HG03196 (cell line): ENCODE data around the gene CCDC30.

ENCODE experiments used
- ATAC-seq: cut with Tn5 transposase; IDR thresholded peaks from one replicate; pipeline ENCODE4 v1.9.1; 2021; ENCODE audit not compliant: unreplicated experiment

Gene CCDC30

GRCh38 chr1:42462828-42463763 is at the start of gene CCDC30:
Gene CCDC30 (plus strand): TSS chr1:42463286. CDS start chr1:42480552, 17,266 bp downstream.
- peak; percentile 98 for ATAC-seq

DNA sequence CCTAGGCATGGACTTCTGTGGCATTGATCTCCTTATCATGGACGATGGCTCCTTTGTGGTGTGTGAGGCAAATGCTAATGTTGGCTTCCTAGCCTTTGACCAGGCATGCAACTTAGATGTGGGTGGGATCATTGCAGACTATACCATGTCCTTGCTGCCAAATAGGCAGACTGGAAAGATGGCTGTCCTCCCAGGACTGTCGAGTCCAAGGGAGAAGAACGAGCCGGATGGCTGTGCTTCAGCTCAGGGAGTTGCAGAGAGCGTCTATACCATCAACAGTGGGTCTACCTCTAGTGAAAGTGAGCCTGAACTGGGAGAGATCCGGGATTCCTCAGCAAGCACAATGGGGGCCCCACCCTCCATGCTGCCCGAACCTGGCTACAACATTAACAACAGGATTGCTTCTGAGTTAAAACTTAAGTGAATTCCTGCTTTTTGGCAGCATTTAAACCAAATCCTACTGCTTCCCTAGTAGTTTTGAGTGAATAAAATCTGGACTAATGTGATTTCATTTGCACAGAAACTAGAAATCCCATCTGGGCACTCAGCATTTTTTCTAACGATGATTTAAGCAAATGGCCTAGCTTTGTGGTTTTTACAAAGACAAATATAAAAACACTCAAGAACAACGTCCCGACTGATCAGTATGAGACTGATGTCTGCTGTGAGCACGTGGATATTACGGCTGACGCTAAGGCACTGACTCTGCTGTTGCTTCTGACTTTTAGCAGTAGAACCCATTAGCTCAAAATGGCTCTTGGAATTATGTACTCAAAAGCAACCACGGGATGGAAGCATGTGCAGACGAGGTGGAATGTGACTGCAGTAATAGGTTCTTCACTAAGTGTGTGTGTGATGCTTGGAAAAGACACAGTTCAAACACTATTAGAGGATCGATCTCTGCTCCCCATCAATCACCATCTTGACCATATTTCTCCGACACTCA is 48.3 kb upstream of the CCDC30 start:
- no peak for ATAC-seq

GRCh38 chr1:42417166-42417565 is 45.9 kb upstream of the CCDC30 start:
- ATAC-seq: no peak

DNA sequence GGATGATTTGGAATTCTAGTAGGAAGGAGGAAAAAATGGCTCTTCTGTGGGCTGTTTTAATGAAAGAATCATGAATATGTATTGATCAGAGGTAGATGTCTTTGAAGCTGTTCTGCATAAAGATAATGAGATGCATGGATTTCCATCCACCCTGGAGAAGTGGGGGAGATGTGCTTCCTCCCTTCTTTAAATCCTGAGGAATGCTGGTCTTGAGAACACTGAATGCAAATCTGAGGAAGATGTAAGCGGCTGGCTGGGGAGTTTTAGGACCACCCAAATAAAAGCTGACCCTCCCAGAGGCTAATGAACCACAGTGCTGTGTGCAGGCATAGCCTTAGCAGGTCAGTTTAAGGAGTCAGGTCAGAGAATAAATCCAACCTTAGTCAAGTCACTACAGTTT is 44.6 kb upstream of the CCDC30 start:
- ATAC-seq: no peak

DNA sequence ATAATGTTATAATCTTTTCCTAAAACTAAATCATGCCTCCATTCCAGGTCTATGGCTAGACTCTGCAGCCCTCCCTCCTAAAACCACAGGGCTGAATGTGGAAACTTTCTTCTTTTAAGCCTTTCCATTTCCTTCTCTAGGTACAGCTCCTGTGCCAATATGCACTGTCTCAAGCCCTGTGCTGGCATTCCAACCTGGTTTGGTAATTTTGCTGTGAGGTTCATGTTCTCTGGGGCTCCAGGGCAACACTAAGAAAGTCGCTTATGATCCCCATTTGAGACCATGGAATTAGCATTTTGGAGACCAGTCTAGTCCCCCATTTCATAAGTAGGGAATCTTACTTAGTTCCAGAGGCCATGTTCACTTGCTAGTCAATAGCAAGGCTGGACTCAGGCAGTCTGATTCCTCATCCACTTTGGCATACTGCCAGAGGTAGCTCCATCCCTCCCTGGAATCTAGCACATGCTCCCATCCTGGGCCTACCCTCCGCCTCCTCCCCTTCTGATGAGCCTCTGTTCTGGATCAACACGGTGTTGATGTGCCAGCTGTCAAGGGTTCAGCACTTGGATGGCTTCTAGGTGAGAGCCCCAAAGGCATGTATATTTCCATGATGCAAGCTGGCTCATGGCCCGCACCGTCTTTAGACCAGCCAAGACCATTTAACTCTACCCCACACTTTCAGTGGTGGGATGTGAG is 43.8 kb upstream of the CCDC30 start:
- no peak for ATAC-seq

DNA sequence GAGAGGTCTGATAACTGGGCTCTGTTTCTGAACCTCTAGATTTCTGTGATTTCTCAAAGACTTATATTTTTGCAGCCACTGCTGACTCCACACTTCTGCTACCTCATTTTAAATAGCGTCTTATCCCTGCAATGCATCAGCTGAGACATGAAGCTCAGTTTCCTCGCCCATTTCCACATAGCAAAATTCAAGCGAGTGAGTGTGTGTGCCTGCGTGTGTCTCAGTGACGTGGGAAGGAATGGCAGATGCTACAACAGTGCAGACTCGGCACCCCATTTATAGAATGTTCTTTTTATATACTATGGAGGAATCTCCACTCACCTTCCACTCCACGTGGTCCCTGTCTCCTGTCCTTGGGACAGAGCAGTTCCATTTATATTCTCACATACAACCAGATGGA is 43.0 kb upstream of the CCDC30 start:
- ATAC-seq: no peak

DNA sequence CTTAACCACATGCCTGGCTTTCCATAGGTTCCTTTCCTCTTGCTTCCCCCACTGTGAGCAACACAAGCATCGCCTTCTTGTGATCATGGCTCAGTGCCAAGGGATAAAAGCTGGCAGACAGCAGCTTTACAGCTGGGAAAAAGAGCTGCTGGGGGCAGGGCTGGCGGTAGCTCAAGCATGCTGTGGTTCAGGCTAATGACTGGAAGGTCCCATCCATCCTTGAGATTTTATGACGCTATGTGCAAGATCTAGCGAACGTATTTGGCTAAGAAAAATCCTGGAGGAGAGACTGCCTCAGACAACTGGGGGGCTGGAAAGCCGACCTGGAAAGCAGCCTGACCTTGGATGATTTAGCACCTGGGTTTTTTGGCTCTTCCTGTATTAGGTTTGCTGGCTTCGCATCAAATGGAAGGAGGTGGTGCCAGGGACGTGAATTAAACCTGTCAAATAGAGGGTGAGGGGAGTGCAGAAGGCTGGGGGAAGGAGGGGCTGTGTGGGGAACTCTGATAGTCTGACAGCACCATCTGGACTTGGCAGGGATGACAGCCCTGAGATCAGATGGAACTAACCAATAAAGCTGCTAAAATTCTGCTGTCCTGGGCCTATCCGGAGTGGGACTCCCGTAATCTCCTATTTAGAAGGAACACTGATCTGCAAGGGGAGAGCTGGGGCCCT is 42.0 kb upstream of the CCDC30 start:
- ATAC-seq: no peak

DNA sequence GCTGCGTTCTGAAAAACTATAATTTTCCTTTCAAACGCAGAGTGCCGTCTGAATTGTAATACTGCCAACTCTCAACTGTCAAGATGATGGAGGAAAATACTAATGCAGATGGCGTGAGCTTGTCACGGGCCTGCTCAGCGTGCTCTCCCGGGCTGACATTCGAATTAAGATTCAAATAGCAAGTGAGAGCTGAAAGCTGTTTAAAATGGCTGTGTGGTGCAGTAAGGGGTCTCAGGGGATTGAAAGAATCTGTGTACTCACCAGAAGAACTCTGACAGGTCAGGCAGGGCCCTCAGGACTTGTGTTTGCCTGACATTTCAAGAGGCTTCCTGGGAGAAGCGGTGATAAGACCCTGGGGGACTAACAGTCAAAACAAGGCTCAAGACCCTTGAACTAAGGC is 40.3 kb upstream of the CCDC30 start:
- ATAC-seq: no peak

- no peak for ATAC-seq
Measured at GRCh38 chr1:42423681-42424080, 39.4 kb upstream of the CCDC30 start.

GRCh38 chr1:42424201-42424600 is 38.9 kb upstream of the CCDC30 start:
- no peak for ATAC-seq

GRCh38 chr1:42427240-42427639 is 35.8 kb upstream of the CCDC30 start:
- ATAC-seq: no peak

GRCh38 chr1:42429603-42430002 is 33.5 kb upstream of the CCDC30 start:
- ATAC-seq: no peak

GRCh38 chr1:42430286-42431135 is 32.6 kb upstream of the CCDC30 start:
- ATAC-seq: no peak

DNA sequence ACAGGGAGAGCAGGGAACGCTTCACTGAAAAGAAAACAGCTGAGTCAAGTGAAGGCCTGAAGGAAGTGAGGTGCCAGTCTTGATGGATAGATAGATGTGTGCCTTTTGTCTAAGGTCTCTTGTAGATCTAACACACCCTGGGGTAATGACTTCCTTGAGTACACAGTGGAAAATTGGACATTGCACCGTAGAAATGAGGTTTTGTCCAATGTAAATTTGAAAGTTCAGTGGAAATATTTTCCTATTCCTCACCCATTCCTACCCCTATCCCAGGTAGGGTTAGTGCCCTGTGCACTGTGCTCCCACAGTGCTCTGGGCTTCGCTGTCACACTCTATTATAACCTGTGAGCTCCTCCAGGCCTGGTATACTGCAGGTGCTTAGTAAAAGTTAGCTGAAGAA is 31.6 kb upstream of the CCDC30 start:
- ATAC-seq: no peak

DNA sequence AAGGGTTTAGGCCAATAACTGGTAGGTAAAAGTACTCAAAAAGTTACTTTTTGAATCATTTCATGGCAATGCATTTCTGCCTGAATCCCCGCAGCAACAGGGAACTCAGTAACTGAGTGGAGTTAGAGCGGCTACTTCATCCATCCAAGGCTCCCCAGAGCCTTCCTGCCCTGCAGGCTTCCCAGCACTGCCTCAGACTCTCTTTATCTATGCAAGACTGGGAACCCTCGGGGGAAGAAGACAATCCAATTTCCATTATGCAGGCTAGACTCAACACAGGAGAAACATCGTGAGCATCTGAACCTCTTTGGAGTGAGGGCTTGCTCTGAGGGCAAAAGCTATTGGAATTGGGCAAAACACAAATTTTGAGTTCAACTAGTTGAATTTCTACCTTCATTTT is 30.4 kb upstream of the CCDC30 start:
- no peak for ATAC-seq

DNA sequence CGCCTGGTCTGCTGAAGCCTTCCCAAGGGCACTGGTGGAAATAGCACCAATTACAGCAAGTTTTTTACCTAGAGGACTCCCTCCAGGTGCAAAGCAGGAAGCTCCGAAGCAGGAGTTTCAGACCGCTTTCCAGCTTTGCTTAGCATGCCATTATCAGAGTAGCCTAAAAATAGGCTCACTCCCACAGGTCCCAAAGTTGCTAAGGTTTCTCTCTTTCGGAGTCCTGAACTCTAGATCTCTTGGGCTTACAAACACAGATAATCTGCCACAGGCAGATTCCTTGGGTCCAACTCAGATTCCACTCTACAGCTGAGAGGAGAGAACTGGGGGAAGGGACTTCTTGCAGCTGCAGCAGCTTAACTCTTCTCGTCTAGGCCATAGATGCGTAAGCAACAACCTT is 29.7 kb upstream of the CCDC30 start:
- no peak for ATAC-seq

DNA sequence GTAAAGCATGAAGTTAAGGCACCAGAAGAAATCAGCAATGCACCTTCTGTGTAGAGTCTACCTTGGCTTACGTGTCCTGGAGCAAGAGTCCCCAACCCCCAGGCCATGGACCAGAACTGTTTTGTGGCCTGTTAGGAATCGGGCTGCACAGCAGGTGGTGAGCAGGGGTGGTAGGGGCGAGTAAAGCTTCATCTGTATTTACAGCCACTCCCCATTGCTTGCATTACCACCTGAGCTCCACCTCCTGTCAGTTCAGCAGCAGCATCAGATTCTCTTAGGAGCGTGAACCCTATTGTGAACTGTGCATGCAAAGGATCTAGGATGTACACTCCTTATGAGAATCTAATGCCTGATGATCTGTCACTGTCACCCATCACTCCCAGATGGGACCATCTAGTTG is 28.7 kb upstream of the CCDC30 start:
- no peak for ATAC-seq

GRCh38 chr1:42439940-42440339 is 23.1 kb upstream of the CCDC30 start:
- no peak for ATAC-seq

DNA sequence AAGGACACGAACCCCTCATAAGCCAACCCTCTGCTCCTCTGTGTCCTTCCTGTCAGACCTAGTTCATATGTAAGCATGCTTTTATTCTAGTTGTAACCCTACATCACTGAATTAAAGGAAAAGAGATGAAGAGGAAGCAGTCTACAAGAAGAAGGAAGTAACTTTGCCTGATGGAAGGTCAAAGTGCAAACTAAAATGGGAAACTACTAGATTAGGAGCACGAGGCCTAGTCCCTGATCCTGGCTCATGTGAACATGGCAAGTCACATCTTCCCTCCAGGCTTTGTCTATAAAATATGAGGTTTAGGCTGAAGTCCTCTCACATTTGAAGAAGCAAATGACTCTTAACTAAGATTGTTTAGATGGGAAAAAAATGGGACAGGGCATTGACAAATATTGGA is 20.4 kb upstream of the CCDC30 start:
- ATAC-seq: no peak

GRCh38 chr1:42449256-42449655 is 13.8 kb upstream of the CCDC30 start:
- no peak for ATAC-seq
